Breast epithelium (tissue), 3 donors: ENCODE measurements around the gene SORL1-AS1.

Experiments
- POLR2A ChIP-seq: fragments of 450-650 bp; IDR thresholded peaks from one replicate; pipeline ENCODE4 v1.6.1; 2016; ENCODE audit warnings: antibody characterized with exemption, mild to moderate bottlenecking, moderate library complexity
- TF ChIP-seq, protein P1 (sequence below), 3 donors: fragments of 450-650 bp; IDR thresholded peaks; one replicate each; pipeline ENCODE4 v1.5.1; 2016 to 2017; ENCODE audit warnings: antibody characterized with exemption in 3 of 3, mild to moderate bottlenecking in 3 of 3, moderate library complexity in 3 of 3

- TF ChIP-seq, protein P1, sequence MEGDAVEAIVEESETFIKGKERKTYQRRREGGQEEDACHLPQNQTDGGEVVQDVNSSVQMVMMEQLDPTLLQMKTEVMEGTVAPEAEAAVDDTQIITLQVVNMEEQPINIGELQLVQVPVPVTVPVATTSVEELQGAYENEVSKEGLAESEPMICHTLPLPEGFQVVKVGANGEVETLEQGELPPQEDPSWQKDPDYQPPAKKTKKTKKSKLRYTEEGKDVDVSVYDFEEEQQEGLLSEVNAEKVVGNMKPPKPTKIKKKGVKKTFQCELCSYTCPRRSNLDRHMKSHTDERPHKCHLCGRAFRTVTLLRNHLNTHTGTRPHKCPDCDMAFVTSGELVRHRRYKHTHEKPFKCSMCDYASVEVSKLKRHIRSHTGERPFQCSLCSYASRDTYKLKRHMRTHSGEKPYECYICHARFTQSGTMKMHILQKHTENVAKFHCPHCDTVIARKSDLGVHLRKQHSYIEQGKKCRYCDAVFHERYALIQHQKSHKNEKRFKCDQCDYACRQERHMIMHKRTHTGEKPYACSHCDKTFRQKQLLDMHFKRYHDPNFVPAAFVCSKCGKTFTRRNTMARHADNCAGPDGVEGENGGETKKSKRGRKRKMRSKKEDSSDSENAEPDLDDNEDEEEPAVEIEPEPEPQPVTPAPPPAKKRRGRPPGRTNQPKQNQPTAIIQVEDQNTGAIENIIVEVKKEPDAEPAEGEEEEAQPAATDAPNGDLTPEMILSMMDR (IDR thresholded peaks at IDR 0.05), result no peak
- no peak for TF ChIP-seq POLR2A
These were observed 35.9 kb upstream of the SORL1-AS1 start for GRCh38 chr11:121488641-121489040.
